ENCODE results near the gene PNPLA2. TPM values are rescaled to one million over a fixed set of nuclear protein-coding genes. Genes with fewer than 3 reads are reported as not detected.

The PNPLA2 gene
- total RNA-seq, 1 donor from 2014 or later = 55.6 TPM

- H3K27me3 Mint-ChIP-seq = no peaks in the 10 kb centered on the region
- H3K27ac Mint-ChIP-seq = peak overlapping the region; percentile 84
- no peaks in the 10 kb centered on the region for H3K36me3 Mint-ChIP-seq
- peaks cover 8% of the 10 kb centered on the region for H3K4me1 Mint-ChIP-seq (ENCODE audit: unreplicated experiment)
- peak overlapping the region; percentile 91 for H3K4me3 Mint-ChIP-seq
- no peaks in the 10 kb centered on the region for H3K9me3 Mint-ChIP-seq
- no peak for DNase-seq (ENCODE audit: extremely low spot score, unreplicated experiment)
- TF ChIP-seq, protein P1, sequence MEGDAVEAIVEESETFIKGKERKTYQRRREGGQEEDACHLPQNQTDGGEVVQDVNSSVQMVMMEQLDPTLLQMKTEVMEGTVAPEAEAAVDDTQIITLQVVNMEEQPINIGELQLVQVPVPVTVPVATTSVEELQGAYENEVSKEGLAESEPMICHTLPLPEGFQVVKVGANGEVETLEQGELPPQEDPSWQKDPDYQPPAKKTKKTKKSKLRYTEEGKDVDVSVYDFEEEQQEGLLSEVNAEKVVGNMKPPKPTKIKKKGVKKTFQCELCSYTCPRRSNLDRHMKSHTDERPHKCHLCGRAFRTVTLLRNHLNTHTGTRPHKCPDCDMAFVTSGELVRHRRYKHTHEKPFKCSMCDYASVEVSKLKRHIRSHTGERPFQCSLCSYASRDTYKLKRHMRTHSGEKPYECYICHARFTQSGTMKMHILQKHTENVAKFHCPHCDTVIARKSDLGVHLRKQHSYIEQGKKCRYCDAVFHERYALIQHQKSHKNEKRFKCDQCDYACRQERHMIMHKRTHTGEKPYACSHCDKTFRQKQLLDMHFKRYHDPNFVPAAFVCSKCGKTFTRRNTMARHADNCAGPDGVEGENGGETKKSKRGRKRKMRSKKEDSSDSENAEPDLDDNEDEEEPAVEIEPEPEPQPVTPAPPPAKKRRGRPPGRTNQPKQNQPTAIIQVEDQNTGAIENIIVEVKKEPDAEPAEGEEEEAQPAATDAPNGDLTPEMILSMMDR (conservative IDR thresholded peaks at IDR 0.05) = no peak
These were observed 22.0 kb upstream of the PNPLA2 start for GRCh38 chr11:796565-797295.

DNA sequence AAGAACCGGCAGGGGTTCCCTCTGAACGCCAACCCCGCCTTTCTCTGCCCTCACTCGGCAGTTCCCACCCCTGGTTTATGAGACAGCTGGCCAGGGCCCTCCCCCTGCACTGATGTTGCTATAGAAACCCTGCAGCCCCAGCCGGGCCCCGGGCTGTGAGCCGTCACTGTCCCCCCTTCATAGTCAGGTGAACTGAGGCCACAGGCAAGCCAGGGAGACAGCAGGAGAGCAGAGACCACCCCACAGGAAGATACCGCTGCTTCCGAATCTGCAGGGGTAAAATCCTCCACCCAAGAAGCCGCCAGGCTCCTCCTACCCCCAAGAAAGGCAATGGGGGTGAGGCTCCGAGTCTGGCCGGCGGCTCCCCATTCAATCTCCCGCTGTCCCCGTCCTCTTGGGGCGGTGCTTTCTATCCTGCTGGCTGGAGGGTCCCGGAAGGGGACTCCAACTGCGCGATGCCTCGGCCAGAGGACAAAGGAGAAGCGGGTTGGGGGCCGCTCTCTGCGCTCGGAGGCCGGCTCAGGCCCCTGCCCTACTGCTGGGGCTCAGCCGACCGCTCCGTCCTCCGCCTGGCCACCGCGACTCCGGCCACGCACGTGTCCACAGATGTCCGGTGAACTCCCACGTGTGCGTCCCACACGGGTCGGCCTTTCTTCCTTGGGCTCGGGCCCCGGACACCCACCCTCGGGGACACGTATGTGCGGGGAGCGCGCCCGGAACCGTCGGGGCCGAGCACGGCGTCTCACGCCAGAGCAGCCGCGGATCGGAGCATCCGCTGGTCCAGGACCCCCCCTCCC lies 21.2 kb upstream of the PNPLA2 start:
- TF ChIP-seq, protein P1 (conservative IDR thresholded peaks at IDR 0.05) = no peak
- no peaks in the 10 kb centered on the region for H3K36me3 Mint-ChIP-seq
- H3K9me3 Mint-ChIP-seq = no peaks in the 10 kb centered on the region
- H3K27me3 Mint-ChIP-seq = no peaks in the 10 kb centered on the region
- peak overlapping the region; percentile 91 for H3K4me3 Mint-ChIP-seq
- DNase-seq (ENCODE audit: extremely low spot score, unreplicated experiment) = no peak
- peaks cover 8% of the 10 kb centered on the region for H3K4me1 Mint-ChIP-seq (ENCODE audit: unreplicated experiment)
- peak overlapping the region; percentile 84 for H3K27ac Mint-ChIP-seq

DNA sequence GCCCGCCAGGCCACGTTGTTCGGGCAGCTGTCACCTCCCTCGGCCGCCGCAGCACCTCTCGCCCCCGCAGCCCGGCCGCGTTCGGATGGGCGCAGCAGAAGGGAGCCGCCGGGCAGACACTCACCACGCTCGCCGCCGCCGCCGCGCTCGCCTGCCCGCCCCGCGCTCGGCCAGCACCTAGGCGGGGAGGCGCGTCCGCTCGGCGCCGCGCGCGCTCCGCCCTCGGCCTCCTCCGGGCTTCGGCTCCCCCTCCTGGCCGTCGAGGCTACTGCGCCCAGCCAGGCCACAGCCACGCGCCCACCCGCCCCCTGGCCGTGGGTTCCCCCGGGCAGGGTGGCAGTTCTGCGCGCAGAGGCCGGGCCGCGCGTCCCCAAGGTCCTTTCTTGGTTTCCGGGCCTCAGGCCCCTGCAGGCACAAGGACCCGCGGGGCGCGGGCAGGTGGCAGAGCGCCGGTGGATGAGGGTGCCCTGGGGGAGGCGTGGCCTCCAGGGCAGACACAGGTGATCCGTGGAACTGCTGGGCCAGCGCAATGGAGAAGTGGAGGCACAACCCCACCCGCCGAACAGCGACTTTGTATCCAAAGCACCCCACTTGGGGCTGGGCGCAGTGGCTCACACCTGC lies 20.5 kb upstream of the PNPLA2 start, which contains the start of gene SLC25A22:
SLC25A22 (minus strand) TSS at position 189 of the 621 bp plus-strand sequence. CDS start 3,275 bp downstream, outside the sequence.
- peak within 1 kb of the TSS; percentile 91 for H3K4me3 Mint-ChIP-seq
- peaks cover 8% of the 10 kb centered on the region for H3K4me1 Mint-ChIP-seq (ENCODE audit: unreplicated experiment)
- peak; percentile 93 for DNase-seq (ENCODE audit: extremely low spot score, unreplicated experiment)
- H3K9me3 Mint-ChIP-seq = no peaks in the 10 kb centered on the region
- TF ChIP-seq, protein P1 (conservative IDR thresholded peaks at IDR 0.05) = peak; percentile 86
- no peaks in the 10 kb centered on the region for H3K36me3 Mint-ChIP-seq
- H3K27me3 Mint-ChIP-seq = no peaks in the 10 kb centered on the region
- H3K27ac Mint-ChIP-seq = peak within 1 kb of the TSS; percentile 84

- Mint-ChIP-seq H3K27me3 (no peaks in the 10 kb centered on the region), H3K4me1 (ENCODE audit: unreplicated experiment) (peaks cover 8% of the 10 kb centered on the region), H3K27ac (no peak overlapping the region), H3K4me3 (peak overlapping the region; percentile 31), H3K36me3 (no peaks in the 10 kb centered on the region), H3K9me3 (no peaks in the 10 kb centered on the region)
- TF ChIP-seq, protein P1 (conservative IDR thresholded peaks at IDR 0.05) = no peak
- no peak for DNase-seq (ENCODE audit: extremely low spot score, unreplicated experiment)
These were observed 18.9 kb upstream of the PNPLA2 start for GRCh38 chr11:799641-800316.

- Mint-ChIP-seq H3K4me3 (no peak overlapping the region), H3K36me3 (no peaks in the 10 kb centered on the region), H3K27ac (no peak overlapping the region), H3K4me1 (ENCODE audit: unreplicated experiment) (peaks cover 8% of the 10 kb centered on the region), H3K27me3 (no peaks in the 10 kb centered on the region), H3K9me3 (no peaks in the 10 kb centered on the region)
- no peak for DNase-seq (ENCODE audit: extremely low spot score, unreplicated experiment)
- TF ChIP-seq, protein P1 (conservative IDR thresholded peaks at IDR 0.05) = no peak
These were observed 18.2 kb upstream of the PNPLA2 start for GRCh38 chr11:800473-800872.
